T-helper 2 cell (primary cell): Measurements from ENCODE around the gene BORCS6.
A peak's percentile ranks its signal among the peaks of the same experiment; 100 is the strongest.
"Not testable (repeated sequence)": the region's sequence is repeated elsewhere in the genome, so short reads cannot be mapped to it uniquely, and the experiment has no call there.

Experiments used
- DNase-seq, 5 experiments: peaks; one replicate each; pipeline versions ENCODE4 v3.0.0 to v3.0.0-alpha.2; 2012 to 2022
- total RNA-seq, 2 donors: gene quantifications; one replicate each; lab custom pipeline; 2026; lab: John Stamatoyannopoulos, UW

BORCS6 gene
- total RNA-seq: 17.8 to 21.8 reads per million in 2 donors

DNA sequence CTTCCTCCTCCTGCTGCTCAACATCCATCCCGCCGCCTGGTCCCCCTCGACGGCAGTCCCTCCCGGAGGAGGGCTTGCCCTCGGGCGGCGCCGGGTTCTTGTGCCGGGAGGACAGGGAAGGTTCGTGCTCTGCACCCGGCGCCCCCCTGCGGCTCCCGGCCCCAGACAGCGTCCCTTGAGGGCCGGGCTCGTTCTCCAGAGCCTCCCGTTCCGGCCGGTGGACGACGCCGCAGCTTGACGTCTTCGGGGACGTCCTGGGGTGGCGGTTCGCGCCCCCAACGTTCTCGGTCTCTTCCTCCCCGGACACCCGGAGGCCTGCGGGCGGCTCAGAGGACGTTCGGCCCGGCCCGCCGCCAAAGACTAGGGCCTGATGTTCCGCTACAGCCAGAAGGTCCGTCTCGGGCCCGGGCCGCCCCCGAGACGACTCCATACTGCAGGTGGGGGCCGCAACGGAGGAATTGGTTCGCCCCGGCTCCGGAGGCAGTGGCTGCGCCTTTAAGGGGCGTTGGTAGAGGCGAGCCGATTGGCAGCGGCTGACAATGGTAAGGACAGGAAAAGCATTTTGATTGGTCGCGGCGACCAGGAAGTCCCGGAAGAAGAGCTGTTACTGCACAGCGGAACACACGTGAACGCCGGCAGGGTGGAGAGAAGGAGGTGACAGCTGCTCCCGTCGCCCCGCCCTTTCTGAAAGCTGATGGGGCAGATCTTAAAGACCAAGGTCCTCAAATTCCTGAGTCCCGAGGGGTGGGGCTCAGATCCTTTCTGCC lies at the start of gene BORCS6:
Gene BORCS6, minus strand, starts transcription at position 470 of the 767 bp plus-strand sequence. Its CDS starts 40 bp downstream, at position 430.
- peak; percentile 85 to 99 (median 94) for DNase-seq

DNA sequence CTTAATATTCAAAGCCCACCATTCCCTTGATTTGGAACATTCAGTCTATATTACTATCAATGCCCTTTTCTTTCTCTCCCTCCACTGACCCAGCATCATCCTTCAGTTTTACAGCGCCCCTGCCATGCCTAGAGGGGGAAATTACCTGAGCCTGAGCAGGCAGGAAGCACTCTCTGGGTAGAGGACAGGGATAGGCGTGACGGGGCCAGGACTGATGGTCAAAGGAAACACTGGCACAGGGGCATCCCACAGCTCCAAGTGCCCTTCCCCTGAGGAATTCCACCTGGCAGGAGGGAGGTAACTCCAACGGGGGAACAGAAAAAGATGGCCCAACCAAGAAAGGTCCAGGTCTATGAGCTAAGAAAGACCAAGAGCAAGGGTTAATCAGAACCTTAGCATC lies 47.9 kb upstream of the BORCS6 start:
- DNase-seq: no peak

DNA sequence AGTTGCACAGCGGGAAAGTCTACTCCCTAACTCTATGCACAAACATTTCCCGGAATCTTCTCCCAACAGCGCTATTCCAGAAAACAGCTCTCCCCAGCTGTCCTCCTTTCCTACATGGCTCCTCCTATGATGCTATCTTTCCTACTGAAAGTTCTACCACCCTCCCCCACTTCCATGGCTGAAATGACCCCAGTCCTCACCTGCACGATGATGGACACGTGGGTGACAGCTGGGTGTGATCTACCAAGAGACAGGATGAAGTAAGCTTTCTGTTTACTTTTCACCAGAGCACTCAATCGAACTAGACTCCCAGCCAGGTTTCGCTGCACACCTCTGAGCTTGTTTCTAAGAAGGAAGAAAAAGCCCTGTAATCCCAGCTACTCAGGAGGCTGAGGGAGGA lies 47.2 kb upstream of the BORCS6 start:
- DNase-seq: no peak

GRCh38 chr17:8235676-8236075 lies 45.7 kb upstream of the BORCS6 start:
- no peak for DNase-seq

DNA sequence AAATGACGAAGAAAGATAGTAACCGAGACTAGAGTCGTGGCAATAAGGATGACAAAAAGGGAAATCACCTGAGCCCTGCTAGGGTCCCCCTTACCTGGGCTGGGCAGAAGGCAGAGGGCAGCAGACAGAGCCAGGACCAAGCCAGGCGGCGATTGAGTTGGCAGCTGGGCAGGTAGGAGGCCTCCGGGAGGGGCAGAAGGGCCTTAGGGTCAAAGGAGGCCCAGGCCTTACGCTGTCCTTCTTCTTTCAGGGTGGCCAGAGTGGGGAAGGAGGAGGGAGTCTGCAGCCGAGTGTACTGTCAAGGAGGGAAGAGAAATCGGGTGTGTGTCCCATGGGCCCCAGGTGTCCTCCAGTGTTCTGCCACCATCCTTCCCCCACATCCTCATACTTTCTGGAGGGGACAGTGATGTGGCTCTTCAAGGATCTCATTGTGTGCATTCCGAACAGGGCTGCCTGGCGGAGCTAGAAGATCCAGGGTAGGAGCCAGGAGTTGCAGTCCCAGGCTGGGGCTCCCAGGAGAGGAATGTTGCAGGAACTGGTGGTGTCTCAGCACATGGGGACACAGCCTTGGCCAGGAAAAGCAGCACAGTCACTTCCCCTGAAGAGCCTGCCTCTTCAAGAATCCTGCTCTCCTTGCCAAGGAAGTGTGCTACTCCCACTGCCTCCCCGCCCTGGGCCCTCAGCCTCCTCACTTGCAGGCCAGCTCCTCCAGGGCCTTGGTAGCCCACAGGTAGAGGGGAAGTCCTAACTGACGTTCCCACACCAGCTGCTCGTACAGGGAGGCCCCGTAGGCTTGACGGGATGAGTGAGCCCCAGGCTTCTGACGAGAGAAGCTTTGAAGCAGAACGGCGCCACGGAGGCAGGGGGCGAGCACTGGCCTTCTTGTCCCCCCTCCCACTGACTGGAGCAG lies 44.6 kb upstream of the BORCS6 start:
- no peak for DNase-seq

DNA sequence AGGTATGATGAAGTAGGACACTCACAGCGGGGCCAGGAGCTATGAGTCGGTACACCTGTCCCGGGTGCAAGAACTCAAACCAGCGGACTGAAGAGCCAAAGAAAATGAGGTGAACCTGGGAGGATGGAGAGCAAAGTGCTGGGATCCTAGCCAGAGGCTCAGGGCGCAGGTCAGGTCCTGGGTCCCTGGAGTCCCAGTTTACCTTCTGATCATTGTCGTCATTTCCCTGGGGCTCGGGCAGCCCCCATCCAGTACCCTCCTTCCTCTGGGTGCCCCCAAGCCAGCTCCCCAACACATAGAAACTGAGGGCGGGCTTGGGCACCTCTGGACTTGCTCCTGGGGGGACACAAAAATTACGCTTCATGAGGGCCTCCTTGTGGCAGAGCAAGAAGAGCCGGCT lies 41.7 kb upstream of the BORCS6 start:
- no peak for DNase-seq

- DNase-seq: no peak
Measured at GRCh38 chr17:8227238-8227581, 37.2 kb upstream of the BORCS6 start.

- DNase-seq: peak in 1 of 5 experiments; percentile 41
Measured at GRCh38 chr17:8226536-8227237, 36.7 kb upstream of the BORCS6 start.

GRCh38 chr17:8225813-8226535 lies 36.0 kb upstream of the BORCS6 start:
- DNase-seq: peak in 4 of 5 experiments; percentile 49 to 90 (median 62)

DNA sequence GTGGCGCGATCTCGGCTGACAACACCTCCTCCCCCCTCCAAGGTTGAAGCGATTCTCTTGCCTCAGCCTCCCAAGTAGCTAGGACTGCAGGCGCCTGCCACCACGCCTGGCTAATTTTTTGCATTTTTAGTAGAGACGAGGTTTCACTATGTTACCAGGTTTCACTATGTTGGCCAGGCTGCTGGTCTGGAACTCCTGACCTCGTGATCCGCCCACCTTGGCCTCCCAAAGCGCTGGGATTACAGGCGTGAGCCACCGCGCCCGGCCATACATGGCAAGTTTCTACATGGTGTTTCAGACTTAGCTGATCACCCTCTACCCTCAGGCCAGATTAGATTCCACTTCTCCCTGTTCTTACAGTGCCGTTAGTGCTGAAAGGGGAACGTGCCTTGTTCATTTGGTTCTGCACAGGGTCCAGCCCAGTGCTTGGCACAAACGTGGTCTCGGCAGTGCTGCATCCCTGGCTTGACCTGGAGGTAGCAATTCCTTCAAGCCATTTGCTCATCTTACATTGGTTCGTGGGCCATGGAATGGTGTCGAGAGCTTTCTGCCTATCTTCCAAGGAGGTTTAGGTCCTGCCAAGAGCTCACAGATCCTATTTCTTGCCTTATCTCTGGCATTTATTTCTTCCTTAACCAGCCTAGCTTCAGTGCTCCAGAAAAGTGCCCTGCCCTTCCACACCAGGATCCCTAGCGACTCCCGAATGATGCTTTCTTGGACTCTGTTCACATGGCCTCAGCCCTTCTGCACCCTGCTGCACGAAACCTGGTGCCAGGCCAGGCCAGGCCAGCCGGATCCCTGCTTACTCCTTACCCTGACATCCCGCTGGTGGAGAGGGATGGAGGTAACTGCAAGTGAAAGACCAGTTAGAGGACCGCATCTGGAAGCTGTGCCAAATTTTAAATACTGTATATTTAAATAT lies 35.2 kb upstream of the BORCS6 start:
- DNase-seq: no peak

GRCh38 chr17:8223356-8224126 lies 33.6 kb upstream of the BORCS6 start:
- DNase-seq: peak in 3 of 5 experiments; percentile 32 to 80 (median 35)

GRCh38 chr17:8222630-8223355 lies 32.8 kb upstream of the BORCS6 start:
- peak; percentile 70 to 94 (median 83) for DNase-seq

- peak in 1 of 5 experiments; percentile 90 for DNase-seq
Measured at GRCh38 chr17:8222380-8222629, 32.3 kb upstream of the BORCS6 start.

- DNase-seq: peak; percentile 61 to 90 (median 82)
Measured at GRCh38 chr17:8221663-8222379, 31.8 kb upstream of the BORCS6 start.

GRCh38 chr17:8220783-8221662 lies 31.0 kb upstream of the BORCS6 start:
- peak; percentile 50 to 90 (median 76) for DNase-seq

- DNase-seq: not testable (repeated sequence)
Measured at GRCh38 chr17:8214000-8214399, 24.0 kb upstream of the BORCS6 start.

GRCh38 chr17:8212312-8213180 lies 22.6 kb upstream of the BORCS6 start:
- DNase-seq: no peak
